Dedifferentiated amniotic fluid mesenchymal stem cell (primary cell): ENCODE data around the gene PPIL6.
A peak's percentile ranks its signal among the peaks of the same experiment; 100 is the strongest.
"Not testable (repeated sequence)": the region's sequence is repeated elsewhere in the genome, so short reads cannot be mapped to it uniquely, and the experiment has no call there.

Experiments used
- DNase-seq: peaks from one replicate; pipeline ENCODE4 v3.0.0-alpha.2; 2016; ENCODE audit errors: extremely low spot score

PPIL6 gene

GRCh38 chr6:109393886-109394281 is 46.5 kb downstream of the PPIL6 start:
- no peak for DNase-seq

DNA sequence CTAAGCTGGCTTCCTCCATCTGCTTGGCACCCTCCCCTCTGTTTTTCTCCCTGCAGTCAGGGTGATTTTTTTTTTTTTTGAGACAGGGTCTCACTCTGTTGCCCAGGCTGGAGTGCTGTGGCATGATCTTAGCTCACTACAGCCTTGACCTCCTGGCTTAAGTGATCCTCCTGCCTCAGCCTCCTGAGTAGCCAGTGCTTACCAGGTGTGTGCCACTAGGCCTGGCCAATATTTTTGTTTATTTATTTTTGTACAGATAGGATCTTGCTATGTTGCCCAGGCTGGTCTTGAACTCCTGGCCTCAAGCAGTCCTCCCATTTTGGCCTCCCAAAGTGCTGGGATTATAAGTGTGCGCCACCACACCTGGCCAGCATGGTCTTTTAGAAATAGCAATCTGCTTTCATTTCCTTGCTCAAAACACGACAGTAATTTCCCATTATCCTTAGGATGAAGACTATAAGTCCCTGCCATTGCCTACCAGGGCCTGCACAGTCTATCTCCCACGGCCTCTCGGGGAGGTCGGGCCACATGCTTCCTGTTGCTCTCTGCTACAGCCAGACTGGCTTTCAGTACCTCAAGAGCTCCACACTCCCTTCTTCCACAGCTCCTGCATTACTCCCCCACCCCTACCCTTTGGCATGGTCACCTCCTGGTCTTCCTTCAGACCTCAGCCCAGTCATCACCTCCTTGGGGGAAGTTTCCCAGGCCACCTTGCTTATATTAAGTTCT is 47.1 kb downstream of the PPIL6 start:
- DNase-seq, result no peak

DNA sequence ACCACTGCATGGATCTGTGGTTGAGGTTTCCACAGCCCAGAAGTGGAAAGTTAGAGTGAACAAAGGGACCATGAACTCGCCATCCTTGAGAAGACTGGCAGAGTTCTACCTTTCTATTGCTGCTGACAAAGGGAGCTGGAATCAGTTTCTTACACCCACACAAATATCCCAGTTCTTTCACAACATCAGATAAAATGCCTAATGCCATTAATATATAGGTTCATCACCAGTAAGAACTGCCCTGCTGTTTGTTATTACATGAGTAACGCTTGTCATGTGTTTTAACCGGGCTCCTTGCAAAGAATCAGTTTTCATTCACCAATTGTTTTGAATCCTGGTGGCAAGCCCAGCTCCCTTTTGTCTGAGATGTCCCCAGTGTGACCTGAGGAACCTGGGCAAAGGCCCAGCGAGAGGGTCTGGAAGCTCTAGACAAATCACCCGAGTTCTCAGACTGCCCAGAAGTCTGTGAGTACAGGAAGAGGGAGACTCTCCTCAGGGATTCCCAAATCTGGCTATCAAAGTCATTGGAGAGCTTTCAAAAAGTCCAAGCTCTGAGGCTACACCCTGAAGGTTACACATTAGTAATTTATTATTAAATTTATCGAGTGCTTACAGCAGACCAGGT is 50.7 kb downstream of the PPIL6 start:
- no peak for DNase-seq

- DNase-seq, result no peak
Observed at GRCh38 chr6:109388265-109388664, 52.2 kb downstream of the PPIL6 start.

DNA sequence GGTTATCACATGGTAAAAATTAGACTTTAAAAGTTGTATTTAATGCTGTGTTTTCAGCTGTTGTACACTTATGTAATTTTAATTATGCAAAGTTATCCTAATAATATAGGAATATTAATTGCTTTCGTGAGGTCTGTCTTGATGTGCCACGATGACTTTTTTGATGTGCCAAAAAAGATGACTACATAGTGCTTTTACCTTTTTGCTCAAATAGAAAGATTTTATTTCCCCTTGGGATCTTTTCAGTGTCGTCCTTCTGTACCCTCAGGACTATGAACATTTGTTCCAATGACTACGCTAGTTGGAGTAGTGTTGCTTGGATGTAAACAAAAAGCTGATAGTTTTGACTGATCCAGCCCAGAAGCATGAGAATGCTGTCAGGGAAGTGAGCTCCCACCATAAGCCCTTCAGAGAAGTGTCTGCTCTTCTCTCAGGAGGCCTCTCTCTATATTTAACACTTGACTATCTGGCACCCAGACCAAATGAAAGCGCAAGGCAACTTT is 56.9 kb downstream of the PPIL6 start:
- no peak for DNase-seq

GRCh38 chr6:109382576-109383437 is 57.6 kb downstream of the PPIL6 start:
- DNase-seq, result peak; percentile 91

DNA sequence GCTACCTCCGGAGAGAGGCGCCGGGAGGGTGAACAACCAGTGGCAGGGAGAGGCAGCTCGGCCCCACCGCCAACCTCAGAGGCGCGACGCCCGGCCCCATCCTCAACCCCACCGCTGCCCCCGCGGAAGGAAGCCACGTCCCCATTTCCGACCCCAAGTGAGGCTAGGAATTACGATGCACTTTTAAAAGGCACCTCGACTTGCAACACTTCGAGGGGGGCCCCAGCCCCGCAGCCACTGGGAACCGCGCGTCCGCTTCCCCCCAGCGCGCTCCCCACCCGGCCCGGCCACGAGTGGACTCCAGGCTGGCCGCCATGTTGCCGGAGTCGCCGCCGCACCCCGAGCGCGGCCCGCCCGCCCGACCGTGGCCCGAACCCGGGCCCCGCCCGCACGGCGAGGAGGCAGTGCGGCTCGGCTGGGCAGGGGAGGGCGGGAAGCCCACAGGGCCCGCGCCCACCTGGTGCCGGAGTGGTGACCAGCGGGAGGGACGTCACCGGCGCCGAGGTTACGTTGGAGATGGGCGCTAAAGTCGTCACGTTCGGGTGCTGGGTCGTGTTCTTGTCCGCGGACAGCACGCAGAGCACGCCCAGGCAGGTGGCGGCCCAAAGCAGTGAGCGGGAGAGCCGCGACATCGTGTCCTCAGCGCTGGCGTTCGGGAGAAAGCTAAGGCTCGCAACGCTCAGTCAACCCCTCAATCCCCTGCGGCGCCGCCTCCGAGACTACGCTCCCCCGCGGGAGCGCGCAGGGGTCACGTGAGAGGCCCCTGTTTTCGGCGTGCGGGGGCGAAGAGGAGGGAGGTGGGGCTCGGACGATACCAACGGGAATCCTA is 58.5 kb downstream of the PPIL6 start, which contains the start of gene CD164:
Gene CD164 (minus strand): TSS at position 721 of the 829 bp plus-strand sequence. CDS start 89 bp downstream, at position 632.
- peak; percentile 79 for DNase-seq

DNA sequence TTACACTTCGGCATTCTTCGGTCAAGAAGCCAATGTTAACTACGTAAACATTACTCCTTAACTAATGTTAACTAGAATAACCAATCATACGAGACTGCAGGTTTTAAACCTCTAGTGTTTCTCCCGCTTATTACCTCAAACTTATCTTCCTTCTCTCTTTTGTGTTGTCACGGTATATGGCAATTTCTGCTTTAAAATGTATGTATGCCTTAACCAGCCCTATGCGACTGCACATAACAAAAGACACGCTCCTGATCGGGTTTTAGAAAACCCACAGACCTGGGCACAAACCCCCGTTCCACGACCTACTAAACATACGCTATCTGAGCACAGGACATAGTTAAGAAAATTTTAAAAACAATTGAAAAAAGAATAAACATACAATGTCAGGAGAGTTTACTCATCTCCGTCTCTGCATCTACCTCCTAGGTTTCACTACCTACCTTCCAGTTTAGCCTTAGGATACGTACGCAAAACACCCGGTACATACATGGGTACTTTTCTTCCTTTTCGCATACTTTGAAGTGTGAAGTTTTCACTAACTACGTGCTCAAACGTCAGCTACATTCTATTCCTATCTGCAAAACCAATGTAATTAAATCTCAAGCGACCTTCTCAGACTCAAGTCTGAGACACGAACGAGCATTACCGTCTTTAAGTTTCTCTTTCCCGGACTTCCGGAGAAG is 59.2 kb downstream of the PPIL6 start:
- DNase-seq, result no peak

- DNase-seq, result no peak
Observed at GRCh38 chr6:109379711-109380110, 60.7 kb downstream of the PPIL6 start.

DNA sequence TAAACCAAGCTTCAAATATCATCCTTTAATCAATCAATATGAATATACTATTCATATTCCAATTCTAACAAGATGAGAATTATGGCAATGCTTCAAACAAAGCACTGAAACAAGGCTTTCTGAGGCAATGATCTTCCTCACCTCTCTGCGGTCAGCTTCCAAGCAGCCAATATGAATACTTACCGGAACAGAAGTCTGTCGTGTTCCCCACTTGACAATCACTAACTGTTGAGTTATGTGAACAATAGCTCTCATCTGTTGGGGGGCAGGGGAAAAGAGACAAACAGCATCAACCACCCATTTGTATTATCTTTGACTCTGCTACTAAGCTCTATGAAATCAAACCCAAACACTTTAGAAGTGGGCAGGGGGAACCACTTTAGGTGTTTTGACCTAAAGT is 62.7 kb downstream of the PPIL6 start:
- no peak for DNase-seq

GRCh38 chr6:109374326-109374892 is 66.0 kb downstream of the PPIL6 start:
- no peak for DNase-seq

DNA sequence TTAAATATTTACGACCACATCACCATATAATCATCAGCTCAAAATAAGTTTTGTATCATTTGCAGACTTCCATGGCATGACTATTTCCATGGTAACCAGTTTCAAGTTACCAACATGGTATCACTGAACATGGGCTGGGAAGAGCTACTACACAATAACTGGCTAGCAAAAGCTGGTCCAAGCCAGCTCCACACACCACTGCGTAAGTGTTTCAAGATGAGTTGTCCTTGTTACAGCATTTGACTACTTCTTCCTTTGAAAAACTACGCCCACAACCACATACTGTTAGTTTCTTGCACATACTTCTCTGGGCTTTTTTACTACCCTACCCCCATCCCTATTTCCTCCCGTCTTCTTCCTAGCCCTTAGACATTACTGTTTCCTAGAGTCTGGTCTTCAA is 66.7 kb downstream of the PPIL6 start:
- DNase-seq, result no peak

GRCh38 chr6:109373331-109373730 is 67.1 kb downstream of the PPIL6 start:
- DNase-seq, result no peak

DNA sequence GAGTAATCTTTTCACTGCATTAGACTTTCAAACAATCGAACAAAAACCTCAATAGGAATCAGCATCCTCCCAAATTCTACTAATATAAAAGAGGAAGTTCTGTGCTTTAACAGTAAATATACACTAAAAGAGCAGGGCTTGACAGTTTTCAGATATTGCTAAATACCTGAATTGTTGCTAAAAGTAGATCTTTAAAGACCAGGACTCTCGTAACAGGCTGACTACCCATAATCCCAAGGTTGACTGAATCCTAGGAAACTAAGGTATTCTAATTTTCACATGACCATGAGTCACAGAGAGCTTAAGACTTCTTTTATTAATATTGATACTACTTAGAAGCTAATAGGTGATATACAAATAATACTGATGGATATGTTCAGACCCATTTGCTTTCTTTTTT is 68.3 kb downstream of the PPIL6 start:
- no peak for DNase-seq

GRCh38 chr6:109370792-109371191 is 69.6 kb downstream of the PPIL6 start:
- DNase-seq, result no peak

GRCh38 chr6:109370336-109370735 is 70.1 kb downstream of the PPIL6 start:
- DNase-seq, result peak; percentile 40

- DNase-seq, result no peak
Observed at GRCh38 chr6:109369728-109370127, 70.7 kb downstream of the PPIL6 start.

DNA sequence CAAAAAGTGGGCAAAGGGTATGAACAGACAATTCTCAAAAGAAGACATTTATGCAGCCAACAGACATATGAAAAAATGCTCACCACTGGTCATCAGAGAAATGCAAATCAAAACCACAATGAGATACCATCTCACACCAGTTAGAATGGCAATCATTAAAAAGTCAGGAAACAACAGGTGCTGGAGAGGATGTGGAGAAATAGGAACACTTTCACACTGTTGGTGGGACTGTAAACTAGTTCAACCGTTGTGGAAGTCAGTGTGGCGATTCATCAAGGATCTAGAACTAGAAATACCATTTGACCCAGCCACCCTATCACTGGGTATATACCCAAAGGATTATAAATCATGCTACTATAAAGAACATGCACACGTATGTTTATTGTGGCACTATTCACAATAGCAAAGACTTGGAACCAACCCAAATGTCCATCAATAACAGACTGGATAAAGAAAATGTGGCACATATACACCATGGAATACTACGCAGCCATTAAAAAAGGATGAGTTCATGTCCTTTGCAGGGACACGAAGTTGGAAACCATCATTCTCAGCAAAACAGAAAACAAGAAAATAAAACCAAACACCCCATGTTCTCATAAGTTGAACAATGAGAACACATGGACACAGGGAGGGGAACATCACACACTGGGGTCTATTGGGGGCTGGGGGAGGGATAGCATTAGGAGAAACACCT is 75.9 kb downstream of the PPIL6 start:
- not testable (repeated sequence) for DNase-seq

DNA sequence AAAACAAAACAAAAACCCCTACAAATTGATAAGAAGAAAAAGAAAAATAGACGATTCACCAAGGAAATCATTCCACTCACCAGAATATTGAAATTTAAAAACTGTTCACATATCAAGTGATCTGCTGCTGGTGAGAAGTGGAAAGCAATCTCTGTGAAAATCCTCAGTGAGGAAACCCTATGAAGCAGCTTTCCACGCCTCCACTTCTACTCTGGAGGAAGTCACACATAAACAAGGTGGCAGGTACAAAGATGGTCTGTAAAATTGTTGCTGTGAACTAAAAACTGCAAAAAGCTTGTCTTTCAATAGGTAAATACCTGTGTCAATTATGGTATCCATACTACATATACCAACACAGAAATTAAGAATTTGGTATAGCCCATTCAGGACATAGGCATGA is 76.7 kb downstream of the PPIL6 start:
- no peak for DNase-seq
